Stimulated activated CD4-positive, alpha-beta T cell treated with anti-CD3 and anti-CD28 coated beads, TNF-alpha, amount 100 ng/mL, for 24 hours (primary cell): ENCODE data around the gene TJP2.

Experiments used
- DNase-seq, 3 experiments: peaks; one replicate each; pipeline ENCODE4 v3.0.0-alpha.2; 2020; ENCODE audit warnings: low read depth in 3 of 3

The TJP2 gene

DNA sequence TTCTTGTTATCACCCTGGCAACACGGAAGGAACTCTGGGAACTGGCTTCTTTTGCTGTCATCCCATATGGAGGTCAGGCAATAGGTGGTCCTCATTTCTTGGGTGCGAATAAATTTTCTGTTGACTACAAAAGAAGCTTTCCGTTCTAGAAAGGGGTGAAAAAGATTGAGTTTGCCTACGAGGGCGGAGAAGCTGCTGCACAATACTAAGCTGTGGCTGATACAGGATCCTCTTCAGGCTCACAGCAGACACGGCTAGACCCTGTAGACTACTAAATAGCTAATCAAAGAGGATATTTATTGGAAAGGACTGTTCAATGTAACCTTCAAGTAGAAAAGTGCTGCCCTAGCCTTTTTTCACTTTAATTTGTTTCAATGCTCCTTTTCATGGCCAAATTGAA, 58.1 kb downstream of the TJP2 start:
- DNase-seq = no peak

DNA sequence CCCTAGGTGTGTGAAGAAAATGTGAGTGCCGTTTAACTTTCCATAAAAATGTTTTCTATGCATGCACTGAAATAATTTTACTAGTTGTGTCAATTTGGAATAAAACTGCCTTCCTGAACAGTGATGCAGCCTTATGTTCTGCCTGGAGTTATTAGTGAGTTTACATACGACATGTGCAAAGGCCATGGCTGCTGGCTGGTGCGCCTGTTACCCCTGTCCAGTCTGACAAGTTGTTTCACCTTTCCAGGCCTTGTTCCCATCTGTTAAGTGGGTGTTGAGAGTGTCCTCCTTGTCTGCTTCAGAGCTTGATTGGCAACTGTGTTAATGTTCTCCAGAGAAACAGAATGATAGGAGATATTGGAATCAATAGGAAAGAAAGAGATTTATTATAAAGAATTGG, 60.6 kb downstream of the TJP2 start:
- DNase-seq = no peak

DNA sequence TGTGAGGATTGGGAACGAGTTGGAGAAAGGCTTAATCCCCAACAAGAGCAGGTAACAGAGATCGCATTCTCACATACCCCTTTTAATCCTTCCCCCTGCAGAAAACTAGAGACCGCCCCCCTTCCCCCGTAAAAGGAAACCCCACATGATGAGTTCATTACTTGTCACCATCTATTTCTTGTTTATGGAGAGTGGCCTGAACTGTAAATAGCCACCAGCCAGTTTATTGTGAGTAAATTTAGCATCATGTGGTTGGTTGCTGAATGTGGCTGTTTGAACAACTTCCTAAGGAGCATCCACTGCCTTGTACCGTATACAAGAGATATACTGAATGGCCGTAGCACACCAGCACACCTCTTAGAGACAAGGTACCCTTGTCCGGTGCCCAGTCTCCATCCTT, 62.1 kb downstream of the TJP2 start:
- no peak for DNase-seq

DNA sequence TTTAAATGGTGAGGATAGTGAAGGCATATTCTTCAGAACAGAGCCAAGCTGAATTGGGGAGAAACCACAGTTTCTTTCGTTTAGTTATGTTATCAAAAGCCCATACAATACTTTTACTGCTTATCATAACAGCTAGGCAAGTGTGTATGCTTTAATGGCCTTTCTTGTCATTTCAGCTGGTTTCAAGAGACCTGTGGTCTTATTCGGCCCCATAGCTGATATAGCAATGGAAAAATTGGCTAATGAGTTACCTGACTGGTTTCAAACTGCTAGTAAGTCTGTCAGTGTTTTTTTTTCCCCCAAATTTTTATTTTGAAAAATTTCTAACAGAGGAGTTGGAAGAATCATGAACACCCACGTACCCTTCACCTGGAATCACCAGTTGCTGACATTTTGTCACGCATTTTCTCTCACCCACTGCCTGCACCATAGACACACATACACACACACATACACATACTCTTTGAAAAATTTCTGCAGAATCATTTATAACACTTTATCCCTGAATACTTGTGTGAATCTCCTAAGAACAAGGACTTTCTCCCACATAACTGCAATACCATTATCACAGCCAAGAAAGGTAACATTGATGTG, 63.7 kb downstream of the TJP2 start:
- no peak for DNase-seq

DNA sequence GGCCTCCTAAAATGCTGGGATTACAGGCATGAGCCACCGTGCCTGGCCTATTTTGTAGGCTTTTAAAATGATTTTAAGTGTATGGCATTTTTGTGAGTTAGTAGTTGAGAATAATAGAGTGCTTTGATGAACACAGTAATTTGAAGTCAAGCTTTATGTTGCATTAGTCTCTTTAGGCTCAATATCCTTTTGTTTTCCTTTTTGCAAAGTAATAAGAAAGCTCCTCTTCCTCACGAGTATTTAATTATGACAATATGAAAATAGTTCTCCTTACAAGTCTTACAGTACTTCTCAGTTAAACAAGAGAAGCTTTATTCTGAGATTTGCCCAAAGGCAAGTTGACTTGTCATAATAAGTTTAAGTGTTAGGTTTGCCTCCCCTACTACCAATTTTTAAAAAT, 69.0 kb downstream of the TJP2 start:
- DNase-seq = no peak

DNA sequence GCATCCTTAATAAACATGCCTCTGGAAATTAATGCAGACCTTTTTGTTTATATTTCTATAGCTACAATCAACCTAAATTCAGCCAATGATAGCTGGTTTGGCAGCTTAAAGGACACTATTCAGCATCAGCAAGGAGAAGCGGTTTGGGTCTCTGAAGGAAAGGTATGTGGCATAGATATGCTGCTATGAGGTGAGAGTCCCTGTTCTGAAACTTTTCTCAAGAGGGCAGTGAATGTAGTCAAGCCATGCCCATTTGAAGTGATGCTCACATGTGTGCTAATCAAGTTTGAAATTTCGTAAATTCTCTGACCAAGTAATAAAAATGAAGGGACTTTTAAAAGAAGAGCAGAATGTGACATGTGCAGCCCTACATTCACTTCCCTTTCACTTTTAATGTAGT, 72.6 kb downstream of the TJP2 start:
- no peak for DNase-seq

DNA sequence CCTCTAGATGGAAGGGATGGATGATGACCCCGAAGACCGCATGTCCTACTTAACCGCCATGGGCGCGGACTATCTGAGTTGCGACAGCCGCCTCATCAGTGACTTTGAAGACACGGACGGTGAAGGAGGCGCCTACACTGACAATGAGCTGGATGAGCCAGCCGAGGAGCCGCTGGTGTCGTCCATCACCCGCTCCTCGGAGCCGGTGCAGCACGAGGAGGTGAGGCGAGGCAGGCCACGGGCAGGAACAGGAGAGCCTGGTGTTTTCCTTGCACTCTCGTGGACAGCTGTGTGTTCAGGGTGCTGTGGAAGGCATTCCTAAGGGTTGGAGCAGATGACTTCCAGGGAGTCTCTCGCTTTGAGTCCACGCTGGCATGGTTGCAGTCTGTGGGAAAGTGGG, 73.9 kb downstream of the TJP2 start:
- DNase-seq = no peak

DNA sequence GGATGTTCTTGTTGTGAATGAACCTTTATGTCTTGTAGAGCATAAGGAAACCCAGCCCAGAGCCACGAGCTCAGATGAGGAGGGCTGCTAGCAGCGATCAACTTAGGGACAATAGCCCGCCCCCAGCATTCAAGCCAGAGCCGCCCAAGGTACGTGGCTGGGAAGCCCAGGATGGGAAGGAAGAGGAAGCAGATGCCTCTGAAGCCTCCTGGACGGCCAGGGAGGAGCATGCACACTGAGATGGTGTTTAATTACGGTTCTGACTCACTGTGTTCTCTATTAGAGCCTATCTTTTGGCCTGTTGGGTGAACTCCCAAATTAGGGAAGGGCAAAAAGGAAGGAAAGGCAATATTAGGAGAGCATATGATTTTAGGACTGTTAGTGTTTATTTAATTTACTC, 75.3 kb downstream of the TJP2 start:
- no peak for DNase-seq

DNA sequence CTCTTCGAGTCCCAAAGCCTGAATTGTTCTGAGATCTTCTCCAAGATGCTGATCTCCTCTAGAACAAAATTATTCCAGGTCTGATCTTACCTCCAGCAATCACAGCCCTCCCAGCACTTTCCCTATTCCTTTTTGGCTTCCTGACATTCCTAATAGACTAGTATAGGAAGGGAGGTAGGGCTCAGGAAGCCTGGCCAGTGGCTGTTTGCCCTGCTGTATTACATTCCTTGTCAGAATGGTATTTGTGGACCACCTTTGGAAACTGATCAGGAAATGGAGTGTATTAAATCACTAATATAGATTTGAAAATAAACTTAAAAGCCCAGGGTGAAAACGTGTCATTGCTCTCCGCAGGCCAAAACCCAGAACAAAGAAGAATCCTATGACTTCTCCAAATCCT, 76.6 kb downstream of the TJP2 start:
- DNase-seq = no peak

DNA sequence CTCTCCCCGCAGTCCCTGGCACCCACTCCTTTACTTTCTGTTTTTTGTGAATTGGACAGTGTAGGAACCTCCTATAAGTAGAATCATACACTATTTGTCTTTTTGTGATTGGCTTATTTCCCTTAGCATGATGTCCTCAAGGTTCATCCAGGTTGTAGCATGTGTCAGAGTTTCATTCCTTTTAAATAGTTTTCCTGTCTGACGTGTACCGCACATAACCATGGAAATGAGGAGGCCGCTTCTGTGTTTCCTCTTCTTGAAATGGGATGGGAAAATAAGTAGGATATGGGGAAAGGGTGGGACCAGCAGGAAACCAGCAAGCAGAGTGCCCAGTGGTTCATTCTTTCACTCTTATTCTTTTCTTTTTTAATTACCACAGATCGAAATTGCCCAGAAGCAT, 78.4 kb downstream of the TJP2 start:
- DNase-seq = no peak

DNA sequence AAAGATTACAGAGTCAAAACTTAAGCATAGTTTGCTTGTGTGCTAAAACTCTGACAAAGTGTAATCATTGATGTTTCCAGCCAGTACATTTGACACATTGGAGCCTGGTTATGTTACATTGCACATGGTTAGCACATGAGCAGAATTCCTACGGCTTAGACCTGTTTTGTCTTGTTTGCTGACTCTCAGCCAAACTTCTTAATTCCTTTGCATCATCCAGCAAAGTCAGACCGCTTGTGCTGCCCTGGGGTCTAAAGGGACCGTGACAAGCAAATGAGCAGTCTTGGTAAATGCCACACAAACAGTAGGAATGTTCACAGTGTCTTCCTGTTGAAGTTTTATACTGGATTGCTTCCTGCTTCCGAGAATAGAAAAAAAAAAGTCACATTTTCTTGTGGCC, 79.0 kb downstream of the TJP2 start:
- DNase-seq = no peak

DNA sequence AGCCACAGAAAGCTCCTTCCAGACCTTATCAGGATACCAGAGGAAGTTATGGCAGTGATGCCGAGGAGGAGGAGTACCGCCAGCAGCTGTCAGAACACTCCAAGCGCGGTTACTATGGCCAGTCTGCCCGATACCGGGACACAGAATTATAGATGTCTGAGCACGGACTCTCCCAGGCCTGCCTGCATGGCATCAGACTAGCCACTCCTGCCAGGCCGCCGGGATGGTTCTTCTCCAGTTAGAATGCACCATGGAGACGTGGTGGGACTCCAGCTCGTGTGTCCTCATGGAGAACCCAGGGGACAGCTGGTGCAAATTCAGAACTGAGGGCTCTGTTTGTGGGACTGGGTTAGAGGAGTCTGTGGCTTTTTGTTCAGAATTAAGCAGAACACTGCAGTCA, 80.1 kb downstream of the TJP2 start:
- no peak for DNase-seq

DNA sequence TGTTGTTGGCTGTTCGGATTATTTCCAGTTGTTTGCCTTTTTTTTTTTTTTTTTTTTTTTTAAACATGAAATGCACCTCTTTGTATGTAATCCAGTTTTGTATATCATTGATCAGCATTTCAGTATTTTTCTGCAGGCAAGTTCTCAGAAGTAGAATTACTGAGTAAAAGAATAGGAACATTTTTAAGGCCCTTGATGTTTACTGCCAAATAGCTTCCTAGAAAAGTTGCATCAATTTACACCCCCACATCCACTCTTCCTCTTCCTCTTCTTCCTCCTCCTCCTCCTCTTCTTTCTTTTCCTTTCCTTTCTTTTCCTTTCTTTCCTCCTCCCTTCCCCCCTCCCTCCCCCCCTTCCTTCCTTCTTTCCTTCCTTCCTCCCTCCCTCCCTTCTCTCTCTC, 81.5 kb downstream of the TJP2 start:
- no peak for DNase-seq

DNA sequence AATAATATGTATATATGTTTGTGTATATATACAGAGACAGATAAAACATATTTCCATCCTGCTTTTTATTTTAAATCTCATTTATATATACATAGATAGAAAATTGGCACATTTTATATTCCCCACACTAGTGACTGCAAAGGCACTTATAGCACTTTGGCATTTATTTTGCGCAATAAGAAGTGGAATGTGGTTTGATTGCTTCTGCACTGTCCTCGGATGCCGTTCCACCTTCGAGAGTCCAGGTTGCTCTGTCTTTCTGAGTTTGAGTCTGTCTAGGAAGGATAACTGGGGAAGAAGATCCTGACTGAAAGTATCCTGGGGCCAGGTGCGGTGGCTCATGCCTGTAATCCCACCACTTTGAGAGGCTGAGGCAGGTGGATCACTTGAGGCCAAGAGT, 84.5 kb downstream of the TJP2 start:
- no peak for DNase-seq

DNA sequence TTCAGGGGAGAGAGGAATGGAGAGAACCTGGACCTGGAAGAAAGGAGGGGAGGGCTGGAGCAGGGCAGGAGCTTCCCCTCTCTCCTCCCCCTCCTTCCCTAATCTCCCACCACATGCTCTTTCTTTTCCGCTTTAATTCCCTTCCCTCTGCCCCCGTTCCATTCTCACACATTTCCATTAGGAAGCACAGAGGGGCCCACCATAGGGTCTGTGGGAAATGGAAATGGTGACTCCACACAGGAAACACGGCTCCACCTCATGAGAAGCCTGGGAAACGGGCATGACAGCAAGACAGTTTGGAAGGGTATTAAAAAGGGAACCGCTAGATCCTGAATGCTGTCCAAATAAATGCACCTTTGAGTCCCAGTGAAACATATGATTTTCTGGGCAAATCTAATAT, 86.1 kb downstream of the TJP2 start:
- no peak for DNase-seq

DNA sequence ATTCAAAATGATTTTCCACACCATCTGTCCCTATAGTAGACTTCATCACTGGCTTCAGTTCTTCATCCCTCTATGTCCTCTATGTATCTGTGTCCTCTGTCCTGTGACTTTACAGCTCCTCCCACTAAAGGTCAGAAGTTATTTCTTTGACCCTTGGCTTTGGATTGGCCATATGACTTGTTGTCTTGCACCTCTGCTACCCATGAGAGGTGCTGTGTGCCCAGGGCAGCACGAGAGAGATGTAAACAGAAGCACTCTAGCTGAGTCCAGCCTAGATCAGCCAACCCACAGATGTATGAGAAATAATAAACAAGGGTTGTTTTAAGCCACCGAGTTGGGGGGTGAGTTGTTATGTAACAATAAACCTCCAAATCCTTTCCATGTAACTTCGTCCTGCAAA, 87.6 kb downstream of the TJP2 start:
- DNase-seq = no peak

DNA sequence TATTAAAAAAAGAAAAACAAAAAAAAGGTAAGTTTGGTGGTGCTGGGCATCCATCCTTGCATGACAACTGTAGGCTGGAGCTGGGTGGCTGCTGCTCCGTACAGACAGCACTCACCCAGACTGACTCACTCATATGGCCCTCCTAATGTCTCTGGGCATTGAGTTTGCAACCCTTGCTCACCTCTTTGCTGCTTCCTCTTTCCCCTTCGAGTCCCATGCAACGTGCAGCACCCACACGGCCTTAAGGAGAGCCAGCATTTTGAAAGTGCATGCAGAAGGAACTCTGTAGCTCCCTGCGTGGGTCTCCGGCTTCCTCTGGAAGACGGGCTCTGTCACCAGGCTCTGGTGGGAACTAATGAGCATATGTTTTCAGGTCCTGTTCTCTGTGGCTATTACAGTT, 90.4 kb downstream of the TJP2 start:
- DNase-seq = no peak

DNA sequence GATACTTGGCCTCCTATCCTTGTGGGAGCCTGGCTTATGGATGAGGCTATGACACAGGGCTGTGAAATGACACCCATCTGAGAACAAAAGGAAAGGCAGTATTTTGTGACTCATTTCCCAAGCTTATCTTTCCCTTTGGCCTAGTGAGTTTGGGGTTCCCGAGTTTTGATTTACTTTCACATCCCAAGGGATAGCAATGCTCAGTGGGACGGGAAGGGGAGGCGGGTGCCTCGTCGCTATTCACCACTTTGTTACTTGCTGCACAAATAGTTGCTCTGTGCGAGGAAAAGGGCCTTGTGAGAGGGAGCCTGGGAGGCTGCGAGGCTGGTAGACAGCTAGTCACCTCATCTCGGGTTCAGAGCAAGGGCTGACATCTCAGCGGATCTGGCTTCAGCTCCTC, 91.8 kb downstream of the TJP2 start:
- no peak for DNase-seq

DNA sequence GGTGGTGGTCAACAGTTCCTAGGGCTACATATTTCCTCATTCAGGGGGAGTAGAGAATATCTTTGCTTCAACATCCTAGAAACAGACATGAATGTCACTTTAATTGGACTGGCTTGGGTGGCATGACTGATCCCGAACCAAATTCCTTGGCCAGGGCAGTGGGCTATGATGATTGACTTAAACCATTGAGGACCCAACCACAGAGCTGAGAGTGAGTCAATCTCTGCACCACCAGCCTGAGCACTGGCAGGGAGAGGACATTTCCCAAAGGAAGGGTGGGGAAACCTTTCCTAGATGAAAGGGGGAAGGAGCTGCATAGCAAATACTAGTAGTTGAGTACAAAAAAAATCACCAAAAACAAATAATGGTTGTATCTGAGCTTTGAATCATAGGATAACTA, 98.1 kb downstream of the TJP2 start:
- DNase-seq = no peak

DNA sequence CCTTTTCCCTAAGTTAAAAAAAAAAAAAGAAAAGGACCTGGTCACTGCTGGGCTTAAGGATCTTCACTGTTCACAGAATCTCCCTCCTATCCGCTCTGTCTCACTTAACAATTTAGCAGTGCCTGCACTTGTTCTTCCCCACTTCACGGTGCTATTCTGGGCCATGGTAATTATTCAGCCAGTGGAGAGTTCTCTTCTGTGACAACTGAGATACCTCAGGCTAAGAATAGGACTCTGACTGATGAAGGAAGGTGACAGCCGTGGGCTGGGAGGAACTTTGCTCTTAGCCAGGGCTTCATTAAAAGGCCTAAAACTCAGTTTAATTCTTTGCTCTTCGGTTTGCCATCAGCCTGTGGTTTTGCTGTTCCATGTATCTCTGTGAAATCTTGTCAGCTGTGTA, 99.1 kb downstream of the TJP2 start:
- DNase-seq = no peak

DNA sequence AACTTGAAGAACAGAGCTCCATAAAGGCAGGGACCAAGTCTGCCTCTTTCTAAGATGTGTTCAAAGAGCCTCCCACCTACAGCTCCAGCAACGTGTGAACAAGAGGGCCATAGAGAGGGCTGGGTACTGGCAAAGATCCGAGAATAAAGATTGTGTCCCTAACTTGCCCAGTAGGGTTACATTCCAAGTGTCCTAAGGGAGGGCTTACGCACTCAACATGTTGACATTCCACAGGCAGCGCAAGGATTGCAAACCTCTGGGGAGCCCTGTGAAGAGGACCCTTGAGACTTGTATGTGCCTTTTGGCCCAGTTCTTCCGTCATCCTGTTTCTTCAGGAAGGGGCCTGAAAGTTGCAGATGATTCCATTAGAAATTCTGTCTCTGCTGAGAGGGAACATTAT, 102.7 kb downstream of the TJP2 start:
- no peak for DNase-seq

DNA sequence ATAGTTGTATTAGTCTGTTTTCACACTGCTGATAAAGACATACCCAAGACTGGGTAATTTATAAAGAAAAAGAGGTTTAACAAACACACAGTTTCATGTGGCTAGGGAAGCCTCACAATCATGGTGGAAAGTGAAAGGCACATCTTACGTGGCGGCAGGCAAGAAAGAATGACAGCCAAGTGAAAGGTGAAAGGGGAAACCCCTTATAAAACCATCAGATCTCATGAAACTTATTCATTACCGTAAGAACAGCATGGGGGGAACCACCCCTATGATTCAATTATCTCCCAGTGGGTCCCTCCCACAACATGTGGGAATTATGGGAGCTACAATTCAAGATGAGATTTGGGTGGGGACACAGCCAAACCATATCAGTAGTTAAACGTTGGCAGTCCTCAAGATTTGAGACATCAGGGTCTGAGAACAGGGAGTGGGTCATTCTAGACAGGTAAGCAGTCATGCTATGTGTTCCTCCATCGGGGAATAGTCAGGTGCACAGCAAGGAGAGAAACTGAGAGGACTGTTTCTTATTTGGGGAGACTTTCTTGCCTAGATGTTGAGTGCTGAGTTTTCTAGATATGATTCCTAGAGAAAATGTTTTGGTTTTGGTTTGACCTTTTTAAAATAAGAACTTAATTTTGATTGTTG, 105.1 kb downstream of the TJP2 start:
- peak in 1 of 3 experiments; percentile 28 for DNase-seq

DNA sequence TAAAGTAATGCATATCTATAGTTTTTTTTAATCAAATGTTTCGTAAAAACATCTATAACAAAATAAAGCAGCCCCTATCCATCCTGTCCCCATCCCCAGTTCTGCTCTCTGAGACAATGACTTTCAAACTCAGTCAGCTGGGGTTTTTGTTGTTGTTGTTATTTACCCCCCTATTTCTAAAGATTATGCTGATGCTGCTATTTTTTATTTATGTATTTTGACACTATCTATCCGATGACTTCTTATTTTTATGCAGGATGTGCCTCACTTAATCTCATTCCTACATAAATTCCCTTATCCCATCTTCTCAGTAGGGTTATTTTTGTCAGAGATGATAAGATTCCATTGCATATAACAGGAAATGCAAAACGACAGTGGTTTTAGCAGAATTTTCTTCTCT, 105.7 kb downstream of the TJP2 start:
- DNase-seq = no peak

DNA sequence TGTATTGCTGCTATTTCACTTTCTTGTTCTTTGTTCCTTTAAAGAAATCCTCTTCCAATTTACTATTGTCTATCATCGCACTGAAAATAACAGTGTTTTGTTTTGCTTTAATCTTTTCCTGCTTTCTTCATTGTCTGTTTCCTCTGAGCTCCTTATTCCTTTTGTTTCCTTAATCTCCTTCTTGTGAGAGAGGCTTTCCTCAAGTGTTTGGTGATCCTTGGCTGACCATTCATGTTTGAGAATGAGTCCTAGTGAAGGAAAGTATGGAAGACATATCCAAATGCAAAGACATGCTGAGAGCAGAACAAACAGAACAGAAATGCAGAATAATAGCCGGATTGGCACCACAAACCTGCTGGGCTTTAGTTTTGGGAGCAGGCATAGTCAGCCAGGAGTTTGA, 108.9 kb downstream of the TJP2 start:
- DNase-seq = no peak
